Hematopoietic multipotent progenitor cell (in vitro differentiated cells): Measurements from ENCODE around the gene CDH22. TPM values are rescaled to one million over a fixed set of nuclear protein-coding genes. Genes with fewer than 3 reads are reported as not detected.

Source experiments
- DNase-seq, 3 donors: peaks; one replicate each; pipeline ENCODE4 v3.0.0-alpha.2; 2011 to 2015; ENCODE audit warnings: low read depth in 2 of 3, low spot score in 2 of 3
- total RNA-seq: library from RNA; depleted of rRNA; stranded (reverse); fragments of >200 nt; gene quantifications from one replicate; pipeline ENCODE4 v1.2.3, GENCODE V29; 2012

CDH22 gene, protein sequence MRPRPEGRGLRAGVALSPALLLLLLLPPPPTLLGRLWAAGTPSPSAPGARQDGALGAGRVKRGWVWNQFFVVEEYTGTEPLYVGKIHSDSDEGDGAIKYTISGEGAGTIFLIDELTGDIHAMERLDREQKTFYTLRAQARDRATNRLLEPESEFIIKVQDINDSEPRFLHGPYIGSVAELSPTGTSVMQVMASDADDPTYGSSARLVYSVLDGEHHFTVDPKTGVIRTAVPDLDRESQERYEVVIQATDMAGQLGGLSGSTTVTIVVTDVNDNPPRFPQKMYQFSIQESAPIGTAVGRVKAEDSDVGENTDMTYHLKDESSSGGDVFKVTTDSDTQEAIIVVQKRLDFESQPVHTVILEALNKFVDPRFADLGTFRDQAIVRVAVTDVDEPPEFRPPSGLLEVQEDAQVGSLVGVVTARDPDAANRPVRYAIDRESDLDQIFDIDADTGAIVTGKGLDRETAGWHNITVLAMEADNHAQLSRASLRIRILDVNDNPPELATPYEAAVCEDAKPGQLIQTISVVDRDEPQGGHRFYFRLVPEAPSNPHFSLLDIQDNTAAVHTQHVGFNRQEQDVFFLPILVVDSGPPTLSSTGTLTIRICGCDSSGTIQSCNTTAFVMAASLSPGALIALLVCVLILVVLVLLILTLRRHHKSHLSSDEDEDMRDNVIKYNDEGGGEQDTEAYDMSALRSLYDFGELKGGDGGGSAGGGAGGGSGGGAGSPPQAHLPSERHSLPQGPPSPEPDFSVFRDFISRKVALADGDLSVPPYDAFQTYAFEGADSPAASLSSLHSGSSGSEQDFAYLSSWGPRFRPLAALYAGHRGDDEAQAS
- total RNA-seq = not detected

DNA sequence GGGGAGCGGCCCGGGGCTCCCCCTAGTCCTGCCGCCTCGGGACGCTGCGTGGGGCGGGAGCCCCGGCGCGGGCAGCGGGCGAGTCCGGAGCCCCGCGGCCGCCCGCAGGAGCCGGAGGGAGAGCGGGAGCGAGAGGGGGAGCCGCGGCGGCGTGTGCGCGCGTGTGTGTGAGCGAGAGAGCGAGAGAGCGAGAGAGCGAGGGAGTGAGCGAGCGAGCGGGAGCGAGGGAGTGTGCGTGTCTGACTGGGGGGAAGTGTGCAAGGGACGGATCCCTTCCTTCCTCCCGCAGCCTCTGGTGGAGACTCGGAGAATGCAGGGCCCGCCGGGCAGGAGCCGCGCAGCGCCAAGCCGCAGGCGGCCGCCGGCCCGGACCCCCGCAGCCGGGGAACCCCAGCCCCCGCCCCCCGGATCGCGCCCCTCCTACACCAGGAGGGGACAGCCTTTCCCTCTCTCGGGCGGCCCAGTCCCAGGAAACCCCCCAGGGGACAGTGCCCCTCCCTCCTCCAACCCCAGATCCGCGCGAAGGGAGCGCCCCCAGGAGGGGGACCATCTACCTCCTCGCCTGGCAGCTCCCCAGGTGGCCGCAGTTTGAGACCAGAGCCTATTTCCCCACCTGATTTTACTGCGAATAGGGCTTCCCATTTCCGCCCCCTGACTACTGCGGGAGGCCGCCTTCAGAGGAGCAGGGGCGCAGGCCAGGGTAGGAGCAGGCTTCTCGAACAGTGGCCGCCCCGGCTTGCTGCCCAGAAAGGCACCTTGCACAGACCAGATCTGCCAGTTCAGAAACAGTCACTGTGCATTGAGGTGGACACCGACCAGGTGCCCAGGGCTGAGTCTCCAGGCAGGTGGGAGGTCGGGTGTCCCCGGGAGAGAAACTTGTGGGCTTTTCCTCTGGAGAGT lies at the start of gene CDH22:
Gene CDH22 (minus strand): TSS at position 241 of the 900 bp plus-strand sequence. CDS start 57,204 bp downstream, outside the sequence.
- peak in 2 of 3 donors; percentile 53 to 64 for DNase-seq

DNA sequence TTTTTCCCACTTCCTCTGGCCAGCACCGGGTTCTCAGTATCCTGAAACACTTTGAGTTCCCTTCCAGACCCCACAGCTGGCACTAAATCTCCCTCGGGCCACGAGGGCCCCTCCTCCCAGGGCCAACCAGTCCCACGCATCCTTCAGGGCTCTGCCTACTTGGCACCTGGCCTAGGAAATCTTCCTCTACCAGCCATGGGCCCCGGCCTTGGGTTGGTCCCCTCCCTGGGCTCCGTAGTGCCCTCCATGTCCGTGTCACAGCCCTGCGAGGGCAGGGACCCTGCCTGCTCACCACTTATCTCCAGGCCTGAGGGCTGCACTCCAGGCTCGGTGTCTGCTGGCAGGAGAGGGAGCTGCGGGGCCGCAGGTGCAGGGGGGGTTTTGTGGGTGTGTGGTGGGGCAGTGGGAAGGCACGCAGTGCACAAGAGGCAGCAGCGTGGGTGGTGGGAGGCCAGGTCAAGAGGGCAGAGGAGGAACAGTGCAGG lies 48.8 kb upstream of the CDH22 start:
- peak in 1 of 3 donors; percentile 35 for DNase-seq

DNA sequence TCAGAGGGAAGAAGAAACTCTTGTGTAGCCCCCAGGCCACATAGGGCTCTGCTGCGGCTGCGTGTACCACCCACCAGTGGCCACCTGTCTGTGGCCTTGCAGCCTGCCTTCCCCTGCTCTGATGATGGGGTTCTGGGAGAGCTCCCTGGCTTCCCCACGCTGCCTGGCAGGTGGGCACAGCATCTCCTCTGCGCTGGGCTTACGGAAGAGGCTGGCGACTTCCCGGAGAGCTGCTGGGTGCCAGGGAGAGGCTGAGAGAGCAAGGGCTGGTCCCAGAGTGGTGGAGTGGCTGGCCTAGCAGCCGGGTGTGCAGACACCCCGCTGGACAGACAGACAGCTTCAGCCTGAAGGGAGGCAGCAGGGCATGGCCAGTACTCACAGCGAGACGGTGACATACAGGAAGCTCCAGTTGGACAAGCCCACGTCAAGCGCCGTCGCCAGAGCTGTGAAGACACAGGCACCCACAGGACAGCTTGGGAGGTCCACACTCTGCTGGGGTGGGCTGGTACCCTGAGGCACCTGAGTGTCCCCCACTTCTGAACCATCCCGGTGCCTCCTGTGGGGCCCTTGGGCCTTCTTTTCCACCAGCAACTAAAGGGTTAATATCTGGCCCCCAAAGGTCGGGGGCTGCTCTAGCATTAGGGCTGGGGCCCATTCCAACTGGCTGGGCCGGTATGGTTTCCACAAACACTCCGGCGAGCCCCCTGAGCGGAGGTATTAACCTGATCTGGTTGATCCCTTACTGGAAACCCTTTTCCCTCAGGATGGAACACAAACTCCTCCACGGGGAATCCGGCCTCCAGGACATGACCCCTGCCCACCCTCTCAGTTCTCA lies 48.1 kb upstream of the CDH22 start:
- DNase-seq = no peak

DNA sequence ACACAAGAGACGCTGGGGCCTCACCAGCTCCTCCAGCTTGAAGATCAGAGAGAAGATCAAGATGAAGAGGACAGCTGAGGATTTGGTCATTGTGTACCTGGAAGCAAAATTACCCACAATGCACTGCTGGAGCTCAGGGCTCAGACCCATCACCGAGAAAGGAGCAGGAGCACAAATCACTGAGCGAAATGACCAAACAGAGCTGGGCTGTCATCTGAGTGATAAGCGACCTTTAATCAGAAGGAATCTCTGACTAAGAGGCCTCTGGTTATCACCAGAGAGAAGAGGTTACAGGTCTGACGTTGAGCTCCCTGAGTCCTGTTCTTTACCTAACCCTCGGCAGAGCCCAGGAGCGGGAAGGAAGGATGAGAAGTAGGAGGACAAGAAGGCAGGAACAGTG lies 47.5 kb upstream of the CDH22 start:
- DNase-seq = no peak

DNA sequence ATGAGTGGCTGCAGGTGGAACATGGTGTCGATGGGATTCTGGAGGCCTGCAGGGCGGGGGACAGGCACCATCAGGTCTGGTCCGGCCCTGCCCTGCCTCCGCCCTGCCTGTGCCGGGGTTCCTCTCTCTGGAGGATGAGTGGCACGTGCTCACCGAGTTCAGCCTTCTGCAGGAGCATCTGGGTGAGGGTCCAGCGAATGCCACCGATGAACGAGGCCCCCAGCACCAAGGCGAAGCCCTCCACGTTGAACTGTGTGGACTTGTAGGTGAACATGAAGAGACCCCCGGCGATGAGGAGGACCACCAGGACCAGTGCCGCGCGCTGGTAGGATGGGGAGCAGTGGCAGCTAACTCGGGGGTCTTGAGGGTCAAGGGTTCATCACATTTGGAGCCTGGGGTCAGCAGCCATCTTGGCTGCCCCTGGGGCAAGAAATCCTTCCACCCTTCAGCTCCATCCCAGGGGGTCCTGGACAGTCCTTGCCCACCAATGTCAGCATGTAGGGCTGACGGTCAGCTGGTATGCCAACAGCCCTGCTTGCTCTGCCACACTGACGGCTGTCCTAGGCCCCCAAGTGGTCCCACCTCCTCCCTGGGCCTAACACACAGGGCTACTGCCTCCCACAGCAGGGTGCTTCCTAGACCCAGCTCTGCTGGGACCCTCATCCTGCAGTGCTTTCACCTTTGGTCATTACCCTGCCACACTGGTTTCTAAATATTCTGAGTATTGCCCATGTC lies 46.8 kb upstream of the CDH22 start:
- DNase-seq = no peak

DNA sequence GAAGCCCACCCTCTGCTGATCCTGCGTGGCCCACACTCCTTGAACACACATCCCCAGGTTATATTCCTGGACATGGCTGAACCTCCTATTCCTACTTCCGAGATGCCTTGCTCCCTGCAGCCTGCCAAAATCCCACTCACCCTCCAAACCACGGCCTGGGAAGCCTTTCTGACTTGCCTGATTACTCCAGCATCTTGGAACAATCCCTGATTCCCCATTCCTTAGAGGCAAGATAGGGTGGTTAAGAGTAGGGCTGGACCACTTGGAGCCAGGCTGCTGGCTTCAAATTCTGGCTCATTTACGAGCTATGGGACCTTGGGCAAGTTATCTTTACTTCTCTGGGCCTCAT lies 45.9 kb upstream of the CDH22 start:
- DNase-seq = no peak

DNA sequence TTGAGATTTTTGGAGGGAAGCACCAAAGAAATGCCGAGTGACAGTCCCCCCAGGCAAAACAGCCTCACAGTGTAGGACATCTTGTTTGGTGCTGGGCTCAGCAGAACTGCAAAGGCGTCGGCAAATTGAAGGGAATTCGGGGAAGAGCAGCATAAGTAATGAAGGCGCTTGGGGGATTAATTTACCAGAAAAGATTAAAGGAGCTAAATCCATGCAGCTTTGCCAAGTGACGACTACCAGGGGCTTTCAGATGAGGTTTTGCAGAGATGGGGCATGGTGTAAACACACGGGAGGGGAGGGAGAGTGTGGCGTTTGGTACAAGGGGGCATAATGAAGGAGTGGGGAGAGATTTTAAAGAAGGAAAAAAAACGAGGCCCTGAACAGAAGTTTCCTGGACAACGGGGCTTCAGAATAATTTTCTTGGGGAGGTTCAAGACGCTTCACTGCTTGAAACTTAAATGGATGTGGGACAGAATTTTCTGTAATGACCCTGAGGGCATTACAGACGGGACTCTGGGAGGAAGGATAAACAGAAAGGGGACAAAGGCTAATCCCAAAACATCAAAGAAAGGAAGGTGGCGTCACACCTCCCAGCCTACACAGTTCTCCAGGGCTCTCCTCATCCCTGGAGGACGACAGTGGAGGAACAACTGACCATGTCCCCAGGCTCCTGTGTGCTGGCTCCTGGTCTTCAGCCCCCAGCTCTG lies 45.4 kb upstream of the CDH22 start:
- DNase-seq = no peak

DNA sequence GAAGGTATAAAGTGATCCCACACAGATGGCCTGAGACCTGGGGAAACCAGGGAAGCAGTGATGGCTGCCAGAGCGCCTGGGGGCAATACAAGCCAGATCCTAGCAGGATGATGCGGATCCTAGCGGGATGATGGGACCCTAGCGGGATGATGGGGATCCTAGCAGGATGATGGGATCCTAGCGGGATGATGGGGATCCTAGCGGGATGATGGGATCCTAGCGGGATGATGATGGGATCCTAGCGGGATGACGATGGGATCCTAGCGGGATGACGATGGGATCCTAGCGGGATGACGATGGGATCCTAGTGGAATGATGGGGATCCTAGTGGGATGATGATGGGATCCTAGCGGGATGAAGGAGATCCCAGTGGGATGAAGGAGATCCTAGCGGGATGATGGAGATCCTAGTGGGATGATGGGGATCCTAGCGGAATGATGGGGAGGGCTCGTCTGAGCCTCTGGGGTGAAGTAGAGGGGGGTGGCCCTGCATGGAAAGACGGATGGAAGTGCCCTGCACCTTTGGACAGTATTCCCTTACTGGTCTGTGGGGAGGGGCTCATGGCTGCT lies 44.2 kb upstream of the CDH22 start:
- DNase-seq = no peak

DNA sequence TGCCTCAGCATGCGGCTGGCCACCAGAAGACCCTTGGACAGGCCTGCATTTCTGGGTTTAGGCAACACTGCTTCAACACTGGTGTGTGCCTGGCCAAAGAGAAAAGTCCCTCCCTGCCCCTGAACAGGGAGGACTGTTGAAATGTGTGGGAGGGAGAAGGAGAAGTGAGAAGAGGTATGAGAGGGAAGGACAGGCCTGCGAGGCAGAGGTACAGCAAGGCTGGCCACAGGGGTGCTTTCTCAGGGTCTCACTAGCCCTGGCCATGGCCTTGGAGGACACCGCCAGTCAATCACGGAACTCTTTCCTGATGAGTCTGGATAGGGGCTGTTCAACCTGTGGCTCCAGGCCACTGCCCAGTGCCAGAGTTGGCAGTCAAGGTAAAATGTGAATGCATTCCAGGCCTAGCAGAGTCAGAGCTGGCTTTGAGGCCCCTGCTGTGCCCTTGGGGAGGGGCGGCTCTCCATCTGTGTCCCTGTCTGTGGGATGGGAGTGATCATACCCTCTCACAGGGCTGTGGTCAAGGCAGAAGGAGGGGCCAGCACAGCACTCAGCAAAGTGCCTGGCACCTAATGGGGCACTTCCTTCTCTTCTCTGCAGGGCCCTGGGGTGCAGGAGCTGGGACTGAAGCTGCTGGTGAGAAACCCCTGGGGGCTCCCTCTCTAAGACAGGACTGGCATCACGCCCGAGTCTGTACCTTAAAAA lies 43.2 kb upstream of the CDH22 start:
- DNase-seq = no peak

DNA sequence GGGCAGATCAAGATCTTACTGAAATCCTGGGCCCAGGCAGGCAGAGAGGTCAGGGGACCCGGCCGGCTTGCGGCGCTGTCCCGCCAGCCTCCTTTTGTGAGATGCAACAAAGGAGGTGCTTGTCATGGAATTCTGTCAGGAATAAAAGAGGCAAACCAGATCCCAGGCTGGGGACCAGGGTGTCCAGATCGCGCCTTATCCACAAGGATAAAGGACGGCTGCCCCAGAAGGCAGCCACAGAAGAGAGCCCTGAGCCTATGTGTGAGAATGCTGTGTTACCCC lies 42.6 kb upstream of the CDH22 start:
- no peak for DNase-seq

DNA sequence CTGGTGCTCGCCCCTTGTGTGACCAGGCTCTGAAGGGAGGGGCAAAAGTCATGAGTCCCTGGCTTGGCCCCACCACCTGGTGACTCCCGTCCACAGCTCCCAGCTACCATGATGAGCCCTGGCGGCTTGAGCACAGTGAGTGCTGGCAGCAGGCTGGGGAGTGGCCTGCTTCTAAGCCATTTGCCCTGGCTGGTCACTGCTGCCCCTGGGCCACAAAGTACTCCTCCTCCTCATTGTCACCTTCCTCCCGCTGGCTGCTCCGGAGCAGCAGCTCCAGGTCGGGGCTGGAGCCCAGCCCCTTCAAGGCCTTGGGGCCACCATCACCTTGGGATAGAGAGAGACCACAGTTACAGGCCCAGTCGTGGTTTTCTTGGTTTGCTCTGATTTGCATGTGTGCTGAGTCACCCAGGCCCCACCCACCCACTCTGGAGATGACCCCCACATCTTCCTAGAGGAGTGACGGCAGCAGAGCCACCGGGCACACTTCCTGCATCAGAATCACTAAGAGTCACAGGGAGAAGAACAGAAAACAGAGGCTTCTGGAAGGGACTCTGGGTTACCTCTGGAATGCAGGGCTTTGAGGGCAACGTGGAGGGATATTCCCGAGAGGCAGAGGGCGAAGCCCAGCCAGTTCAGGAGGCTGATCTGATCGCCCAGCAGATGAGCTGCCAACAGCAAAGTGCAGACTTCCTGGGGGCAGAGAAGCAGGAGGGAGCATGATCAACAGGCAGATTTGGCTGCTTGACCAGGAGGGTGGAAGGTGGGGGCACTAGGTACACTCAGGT lies 42.1 kb upstream of the CDH22 start:
- DNase-seq = peak in 2 of 3 donors; percentile 28 to 50

DNA sequence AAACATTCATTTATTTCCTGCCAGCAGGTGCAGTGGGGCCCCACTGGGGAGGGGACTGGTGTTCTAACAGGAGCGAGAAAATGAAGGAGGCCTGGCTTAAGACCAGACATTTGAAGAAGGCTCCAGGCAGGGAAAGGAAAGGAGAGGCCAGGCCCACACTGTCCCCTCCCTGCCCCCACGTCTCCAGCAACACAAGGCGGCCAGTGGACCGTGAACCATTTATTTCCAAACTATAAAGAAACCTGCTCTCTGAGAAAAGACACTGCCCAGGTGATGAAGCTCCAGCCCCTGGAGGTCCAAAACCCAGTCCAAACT lies 41.4 kb upstream of the CDH22 start:
- no peak for DNase-seq

DNA sequence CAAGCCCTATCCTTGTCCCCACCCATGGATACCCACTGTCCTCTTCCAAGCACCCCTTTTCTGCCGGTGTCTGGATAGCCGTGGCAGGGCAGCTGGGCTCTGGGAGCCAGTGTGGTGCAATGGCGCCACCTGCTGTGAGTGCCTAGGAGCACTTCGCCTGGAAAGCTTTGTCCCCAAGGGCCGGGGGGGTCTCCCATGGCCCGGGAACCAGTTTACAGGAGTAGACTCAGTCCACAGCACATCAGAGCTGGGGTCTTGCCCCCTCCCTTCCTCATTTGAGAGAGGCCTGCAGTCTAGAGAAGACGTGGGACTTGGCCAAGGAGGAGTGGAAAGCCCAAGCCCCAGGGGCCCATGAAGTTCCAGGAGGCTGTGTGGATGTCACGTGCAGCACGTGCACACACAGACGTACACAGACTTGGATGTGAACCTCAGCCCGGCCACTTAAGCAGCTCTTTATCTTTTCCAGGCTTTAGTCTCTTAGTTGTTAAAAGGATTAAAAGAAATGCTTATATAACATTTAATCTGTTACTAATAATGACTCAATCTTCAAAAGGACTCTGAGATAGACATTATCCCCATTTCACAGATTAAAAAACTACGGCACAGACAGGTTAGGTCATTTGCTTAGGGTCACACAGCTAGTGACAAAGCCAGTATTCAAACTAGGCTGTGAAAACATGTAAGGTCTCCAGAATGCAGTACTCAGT lies 40.9 kb upstream of the CDH22 start:
- peak in 2 of 3 donors; percentile 47 to 63 for DNase-seq

DNA sequence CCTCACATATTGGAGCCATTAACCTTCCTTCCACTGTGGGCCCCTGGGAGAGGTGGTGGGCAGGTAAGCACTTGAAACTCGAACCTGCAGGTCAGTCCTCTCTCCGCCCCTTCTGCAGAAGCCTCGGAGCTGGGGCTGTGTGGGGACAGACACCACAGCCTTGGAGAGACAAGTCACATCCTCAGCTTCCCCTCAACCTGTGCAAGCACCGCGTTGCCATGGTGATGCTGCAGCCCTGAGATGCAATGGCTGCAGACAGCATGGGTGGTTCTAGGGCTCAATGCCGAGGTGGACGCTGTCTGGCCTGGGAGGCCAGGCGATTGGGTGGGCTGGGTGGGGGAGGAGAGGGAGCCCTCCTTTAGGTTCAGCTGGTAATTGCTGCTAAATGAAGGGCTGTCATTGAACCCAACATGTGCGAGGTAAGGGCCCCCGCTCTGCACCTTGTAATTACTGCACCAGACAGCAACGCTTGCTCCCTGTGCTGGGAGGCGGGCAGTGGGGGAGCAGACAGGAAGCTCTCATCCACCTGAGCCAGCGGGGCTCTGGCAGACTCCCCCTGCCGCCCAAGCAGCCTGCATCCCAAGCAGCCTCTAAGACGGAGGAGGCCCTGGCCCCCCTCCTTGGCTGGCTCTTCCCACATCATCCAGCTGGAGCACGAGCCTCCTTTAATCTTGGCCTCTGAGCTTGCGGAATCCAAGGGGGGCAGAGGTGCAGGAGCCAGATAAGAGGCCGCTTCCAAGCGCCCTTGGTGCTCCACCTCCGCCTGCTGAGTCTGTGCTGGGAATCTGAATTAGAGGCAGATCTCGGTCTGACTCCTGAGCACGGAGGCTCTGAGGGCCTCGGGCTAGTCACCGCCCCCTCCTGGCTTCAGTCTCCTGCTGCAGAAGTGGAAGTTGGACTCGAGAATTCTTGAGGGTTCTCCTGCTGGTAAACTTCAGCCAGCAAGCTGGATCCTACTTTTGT lies 39.8 kb upstream of the CDH22 start:
- no peak for DNase-seq

DNA sequence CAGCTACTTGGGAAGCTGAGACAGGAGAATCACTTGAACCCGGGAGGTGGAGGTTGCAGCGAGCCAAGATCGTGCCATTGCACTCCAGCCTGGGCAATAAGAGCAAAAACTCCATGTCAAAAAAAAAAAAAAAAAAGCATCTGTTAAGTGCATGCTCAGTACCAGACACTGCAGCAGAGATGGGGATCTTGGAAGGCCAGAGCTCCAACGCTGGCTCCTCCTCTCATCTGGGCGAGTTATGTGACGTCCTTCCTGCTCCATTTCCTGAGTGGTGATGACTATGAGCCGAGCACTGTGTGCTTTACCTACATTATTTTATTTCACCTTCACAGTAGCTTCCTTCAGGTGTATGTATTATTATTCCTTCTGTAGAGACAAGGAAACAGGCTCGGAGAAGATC lies 38.5 kb upstream of the CDH22 start:
- no peak for DNase-seq
